HUES48 (cell line): ENCODE results near the gene HEATR5A.

Experiments used
- H3K27ac ChIP-seq: one replicate; pipeline ENCODE4 v1.7.0; 2013; ENCODE audit warnings: low read depth, low read length, inconsistent platforms
- H3K27me3 ChIP-seq: 2 replicates; pipeline ENCODE4 v1.6.1; 2013; ENCODE audit warnings: mild to moderate bottlenecking, low read length; ENCODE audit not compliant: control insufficient read depth, insufficient read depth
- H3K36me3 ChIP-seq: 2 replicates; pipeline ENCODE4 v1.6.1; 2013; ENCODE audit warnings: low read length; ENCODE audit not compliant: control insufficient read depth, insufficient read depth
- H3K4me1 ChIP-seq: 2 replicates; pipeline ENCODE4 v1.6.1; 2013; ENCODE audit warnings: mild to moderate bottlenecking, low read length; ENCODE audit not compliant: control insufficient read depth, insufficient read depth
- H3K4me3 ChIP-seq: 2 replicates; pipeline ENCODE4 v1.5.1; 2013; ENCODE audit warnings: mild to moderate bottlenecking, low read depth, low read length
- H3K9ac ChIP-seq: 2 replicates; pipeline ENCODE4 v1.6.1; 2013; ENCODE audit warnings: mild to moderate bottlenecking, low read depth, low read length, moderate library complexity
- H3K9me3 ChIP-seq: 2 replicates; pipeline ENCODE4 v1.6.1; 2013; ENCODE audit warnings: low read length; ENCODE audit not compliant: control insufficient read depth, insufficient read depth

The HEATR5A gene

DNA sequence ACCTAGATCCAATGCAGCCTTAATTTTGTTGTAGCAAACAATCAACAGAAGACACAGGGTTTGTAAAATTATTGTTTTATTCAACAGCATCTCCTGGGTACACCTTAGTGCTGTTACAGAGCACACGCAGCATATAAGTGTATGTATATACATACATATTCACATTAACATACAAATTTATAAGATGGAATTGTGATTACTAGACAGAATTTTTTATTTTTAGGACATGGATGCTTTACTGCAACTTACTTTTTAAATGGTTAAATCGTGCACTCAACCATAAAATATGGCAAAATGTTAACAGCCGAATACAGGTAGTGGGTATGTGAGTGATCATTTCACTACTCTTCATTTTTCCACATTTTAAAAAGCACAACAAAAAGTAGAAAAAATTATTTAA is 16.6 kb downstream of the HEATR5A start:
- H3K9ac ChIP-seq: no peak overlapping the region
- peaks cover 8% of the 10 kb centered on the region; the same call in 1 of the 2 replicates for H3K4me1 ChIP-seq
- H3K4me3 ChIP-seq: no peak overlapping the region
- no peaks in the 10 kb centered on the region for H3K27me3 ChIP-seq
- H3K9me3 ChIP-seq: no peaks in the 10 kb centered on the region
- H3K27ac ChIP-seq: no peak overlapping the region
- peaks cover 14% of the 10 kb centered on the region for H3K36me3 ChIP-seq

DNA sequence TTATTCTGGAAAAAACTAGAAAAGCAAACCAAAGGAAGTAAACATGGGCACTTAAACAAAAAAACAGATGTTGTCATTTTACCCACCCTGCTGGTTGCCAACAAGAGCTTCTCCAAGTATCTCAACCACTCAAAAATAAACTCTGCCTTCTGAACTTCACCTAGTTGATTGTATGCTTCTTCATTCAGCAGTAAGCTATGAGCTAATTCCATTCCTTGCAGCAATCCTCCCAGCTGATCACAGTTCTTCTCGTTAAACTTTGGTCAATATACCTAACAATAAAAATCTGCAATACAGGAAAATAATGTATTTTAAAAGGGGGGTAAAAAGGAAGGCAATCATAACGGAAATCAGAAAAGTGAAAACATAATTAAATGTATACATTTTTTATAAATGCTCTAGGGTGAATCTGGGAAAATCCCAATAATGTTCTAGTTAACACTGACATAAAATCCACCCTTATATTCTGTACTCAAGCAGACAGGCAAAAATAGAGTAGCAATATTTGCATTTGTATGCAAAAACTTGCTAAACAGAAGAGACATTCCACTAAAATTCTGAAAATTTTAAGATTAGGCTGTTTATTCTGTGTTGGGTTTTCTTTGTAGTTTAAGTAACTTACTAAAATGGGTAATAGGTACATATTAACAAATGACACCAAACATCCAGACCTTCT is 17.4 kb downstream of the HEATR5A start:
- no peak overlapping the region for H3K27ac ChIP-seq
- H3K9me3 ChIP-seq: no peaks in the 10 kb centered on the region
- H3K27me3 ChIP-seq: no peaks in the 10 kb centered on the region
- H3K4me3 ChIP-seq: no peak overlapping the region
- peaks cover 8% of the 10 kb centered on the region; the same call in 1 of the 2 replicates for H3K4me1 ChIP-seq
- peaks cover 22% of the 10 kb centered on the region for H3K36me3 ChIP-seq
- H3K9ac ChIP-seq: no peak overlapping the region

DNA sequence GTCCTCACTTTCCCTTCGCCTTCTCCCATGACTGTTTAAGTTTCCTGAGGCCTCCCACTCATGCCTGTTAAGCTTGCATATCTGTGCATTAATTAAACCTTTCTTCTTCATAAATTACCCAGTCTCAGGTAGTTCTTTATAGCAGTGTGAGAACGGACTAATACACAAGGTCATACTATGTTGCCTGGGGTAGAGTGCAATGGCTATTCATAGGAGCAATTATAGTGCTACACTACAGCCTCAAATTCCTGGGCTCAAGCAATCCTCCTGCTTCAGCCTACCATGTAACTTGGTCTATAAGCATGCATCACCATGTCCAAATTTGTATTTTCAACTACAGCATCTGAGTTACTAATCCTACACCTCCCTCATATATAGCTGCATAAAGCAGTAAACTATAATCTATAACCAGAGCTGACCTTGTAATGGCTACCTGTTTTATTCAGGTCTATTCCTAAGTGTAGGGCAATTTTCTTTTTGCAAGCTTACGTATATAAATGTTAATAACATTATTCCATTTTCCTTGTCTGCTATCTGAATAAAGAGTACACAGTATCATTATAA is 18.9 kb downstream of the HEATR5A start:
- H3K36me3 ChIP-seq: peaks cover 30% of the 10 kb centered on the region
- H3K9me3 ChIP-seq: no peaks in the 10 kb centered on the region
- H3K4me1 ChIP-seq: peaks cover 8% of the 10 kb centered on the region; the same call in 1 of the 2 replicates

DNA sequence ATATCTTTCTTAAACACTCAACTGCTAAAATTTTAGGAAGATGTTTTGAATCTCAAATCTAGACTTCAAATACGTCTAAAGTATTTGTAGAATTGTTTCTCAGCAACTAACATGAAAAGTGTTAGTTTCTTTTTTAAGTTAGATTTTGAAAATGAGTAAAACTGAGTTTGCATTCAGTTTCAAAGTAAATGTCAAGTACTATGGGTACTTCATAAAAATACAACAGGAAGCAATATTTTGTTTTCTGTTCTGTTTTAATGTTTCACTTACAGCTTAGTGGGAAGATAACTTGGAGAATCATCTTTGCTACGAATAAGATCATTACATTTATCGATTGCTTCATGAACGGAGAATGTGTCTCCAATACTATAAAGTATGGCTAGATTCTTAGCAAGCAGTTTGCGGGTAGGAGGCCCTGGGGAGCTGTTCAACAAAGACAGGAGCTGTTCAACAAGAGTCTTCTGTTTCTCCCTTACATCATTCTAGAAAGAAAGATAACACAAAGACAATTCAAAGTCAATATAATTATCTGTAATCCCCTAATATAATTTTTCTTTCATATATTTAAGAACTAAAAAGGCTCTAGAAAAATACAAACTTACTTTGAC is 20.2 kb downstream of the HEATR5A start:
- Histone ChIP-seq H3K27ac (no peak overlapping the region), H3K9me3 (no peaks in the 10 kb centered on the region), H3K4me1 (peaks cover 8% of the 10 kb centered on the region; the same call in 1 of the 2 replicates), H3K36me3 (peaks cover 33% of the 10 kb centered on the region), H3K9ac (no peak overlapping the region), H3K4me3 (no peak overlapping the region), H3K27me3 (no peaks in the 10 kb centered on the region)

More for the DNA sequence above, 18.9 kb downstream of the HEATR5A start:
- Histone ChIP-seq H3K4me3 (no peak overlapping the region), H3K9ac (no peak overlapping the region), H3K27ac (no peak overlapping the region), H3K27me3 (no peaks in the 10 kb centered on the region)

DNA sequence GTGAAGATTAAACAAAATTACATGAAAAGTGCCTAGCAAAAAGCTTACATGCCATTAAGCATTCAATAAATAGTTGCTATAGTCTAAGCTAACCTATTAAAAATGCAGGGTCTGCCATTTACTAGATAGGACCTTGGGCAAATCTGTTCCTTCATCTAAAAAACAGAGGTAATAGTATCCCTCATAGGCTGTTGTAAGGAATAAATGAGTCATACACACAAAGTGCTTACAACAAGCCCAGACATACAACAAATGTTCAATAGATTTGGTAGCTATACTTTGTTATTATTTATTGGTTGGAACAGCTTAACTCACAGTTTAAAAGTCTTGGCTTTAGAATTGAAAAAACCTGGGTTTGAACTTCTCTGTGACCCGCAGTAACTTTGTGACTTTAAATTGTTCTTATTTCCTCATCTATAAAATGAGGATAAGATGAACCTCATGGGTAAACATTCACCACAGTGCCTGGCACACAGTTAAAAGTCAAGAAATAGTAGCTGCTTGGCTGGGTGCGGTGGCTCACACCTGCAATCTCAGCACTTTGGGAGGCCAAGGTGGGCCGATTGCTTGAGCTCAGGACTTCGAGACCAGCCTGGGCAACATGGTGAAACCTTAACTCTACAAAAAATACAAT is 24.7 kb downstream of the HEATR5A start:
- H3K9ac ChIP-seq: no peak overlapping the region
- H3K4me3 ChIP-seq: no peak overlapping the region
- H3K27ac ChIP-seq: no peak overlapping the region
- H3K9me3 ChIP-seq: no peaks in the 10 kb centered on the region
- no peaks in the 10 kb centered on the region for H3K4me1 ChIP-seq
- H3K36me3 ChIP-seq: peaks cover 45% of the 10 kb centered on the region
- no peaks in the 10 kb centered on the region for H3K27me3 ChIP-seq

DNA sequence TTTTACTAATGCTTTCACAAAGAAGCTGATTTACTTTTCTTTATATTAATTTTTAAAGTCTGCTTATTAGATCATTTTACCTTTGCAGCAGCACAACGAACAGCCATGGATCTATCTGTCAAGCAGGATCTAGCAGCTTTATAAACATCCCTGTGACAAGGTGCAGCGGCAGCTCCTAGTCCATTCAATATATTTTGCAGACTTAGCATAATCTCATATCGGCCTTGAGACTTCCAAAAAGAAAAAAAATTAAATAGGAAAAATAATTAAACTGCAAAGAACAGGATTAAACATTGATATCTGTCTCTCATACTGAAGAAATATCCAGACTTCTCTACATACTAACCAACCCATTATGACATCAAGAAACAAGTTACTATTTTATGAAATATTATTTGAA is 25.2 kb downstream of the HEATR5A start:
- Histone ChIP-seq H3K36me3 (peaks cover 41% of the 10 kb centered on the region), H3K9me3 (no peaks in the 10 kb centered on the region), H3K4me1 (no peaks in the 10 kb centered on the region), H3K27ac (no peak overlapping the region), H3K4me3 (no peak overlapping the region), H3K9ac (no peak overlapping the region), H3K27me3 (no peaks in the 10 kb centered on the region)

DNA sequence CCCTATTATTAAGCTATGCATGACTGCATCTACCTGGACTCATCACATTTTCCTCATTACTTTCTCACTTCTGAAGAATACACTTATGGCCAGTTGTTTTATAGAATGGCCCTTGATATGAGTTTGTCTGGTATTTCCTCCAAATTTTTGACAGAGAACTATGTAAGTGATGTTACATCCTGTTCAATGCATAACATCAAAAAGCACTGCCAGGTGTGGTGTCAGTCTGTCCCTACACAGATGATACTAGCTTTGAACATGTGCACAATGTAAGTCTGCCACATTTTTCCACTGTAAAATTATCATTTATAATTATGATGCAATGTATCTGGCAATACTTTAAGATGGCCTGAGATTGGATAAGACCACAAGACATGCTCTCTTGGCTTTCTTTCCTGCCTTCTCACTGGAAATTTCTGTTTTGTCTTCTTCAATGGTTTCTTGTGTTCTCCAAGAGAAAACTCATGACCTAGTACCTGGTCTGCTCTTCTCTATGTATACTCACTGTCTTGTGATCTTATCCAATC is 28.3 kb downstream of the HEATR5A start:
- H3K27ac ChIP-seq: no peak overlapping the region
- no peak overlapping the region for H3K9ac ChIP-seq
- H3K27me3 ChIP-seq: no peaks in the 10 kb centered on the region
- no peaks in the 10 kb centered on the region for H3K9me3 ChIP-seq
- peaks cover 27% of the 10 kb centered on the region for H3K36me3 ChIP-seq
- H3K4me1 ChIP-seq: no peaks in the 10 kb centered on the region
- H3K4me3 ChIP-seq: no peak overlapping the region

DNA sequence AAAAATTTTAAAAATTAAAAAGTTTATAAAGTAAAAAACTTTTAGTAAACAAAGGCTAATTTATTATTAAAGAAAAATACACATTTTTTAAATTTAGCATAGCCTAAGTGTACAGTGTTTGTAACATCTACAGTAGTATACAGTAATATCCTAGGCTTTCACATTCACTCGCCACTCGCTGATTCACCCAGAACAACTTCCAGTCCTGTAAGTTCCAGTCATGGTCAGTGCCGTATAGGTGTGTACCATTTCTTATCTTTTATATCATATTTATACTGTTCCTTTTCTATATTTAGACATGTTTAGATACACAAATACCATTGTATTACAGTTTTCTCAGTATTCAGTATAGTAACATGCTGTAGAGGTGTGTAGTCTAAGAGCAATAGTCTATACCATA is 28.9 kb downstream of the HEATR5A start:
- no peak overlapping the region for H3K9ac ChIP-seq
- no peak overlapping the region for H3K27ac ChIP-seq
- H3K4me3 ChIP-seq: no peak overlapping the region
- H3K4me1 ChIP-seq: no peaks in the 10 kb centered on the region
- no peaks in the 10 kb centered on the region for H3K9me3 ChIP-seq
- H3K27me3 ChIP-seq: no peaks in the 10 kb centered on the region
- H3K36me3 ChIP-seq: peaks cover 24% of the 10 kb centered on the region

DNA sequence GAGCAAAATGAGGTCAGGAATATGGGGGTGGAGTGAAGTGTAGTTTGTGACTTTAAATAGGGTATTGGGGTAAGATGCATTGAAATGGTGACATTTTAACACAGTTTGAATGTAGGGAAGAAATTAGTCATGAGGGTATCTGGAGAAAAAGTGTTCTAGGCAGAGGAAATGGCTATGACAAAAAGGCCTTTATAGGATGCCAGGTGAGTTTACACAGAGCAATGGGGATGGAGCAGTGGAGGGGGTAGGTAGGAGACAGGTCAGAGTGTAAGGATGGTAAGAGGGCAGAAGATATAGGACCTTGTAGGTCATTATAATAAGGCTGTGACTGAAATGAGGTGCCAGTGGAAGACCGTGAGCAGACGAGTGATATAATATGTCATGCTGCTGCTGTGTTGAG is 30.4 kb downstream of the HEATR5A start:
- no peak overlapping the region for H3K9ac ChIP-seq
- no peaks in the 10 kb centered on the region for H3K9me3 ChIP-seq
- H3K4me3 ChIP-seq: no peak overlapping the region

DNA sequence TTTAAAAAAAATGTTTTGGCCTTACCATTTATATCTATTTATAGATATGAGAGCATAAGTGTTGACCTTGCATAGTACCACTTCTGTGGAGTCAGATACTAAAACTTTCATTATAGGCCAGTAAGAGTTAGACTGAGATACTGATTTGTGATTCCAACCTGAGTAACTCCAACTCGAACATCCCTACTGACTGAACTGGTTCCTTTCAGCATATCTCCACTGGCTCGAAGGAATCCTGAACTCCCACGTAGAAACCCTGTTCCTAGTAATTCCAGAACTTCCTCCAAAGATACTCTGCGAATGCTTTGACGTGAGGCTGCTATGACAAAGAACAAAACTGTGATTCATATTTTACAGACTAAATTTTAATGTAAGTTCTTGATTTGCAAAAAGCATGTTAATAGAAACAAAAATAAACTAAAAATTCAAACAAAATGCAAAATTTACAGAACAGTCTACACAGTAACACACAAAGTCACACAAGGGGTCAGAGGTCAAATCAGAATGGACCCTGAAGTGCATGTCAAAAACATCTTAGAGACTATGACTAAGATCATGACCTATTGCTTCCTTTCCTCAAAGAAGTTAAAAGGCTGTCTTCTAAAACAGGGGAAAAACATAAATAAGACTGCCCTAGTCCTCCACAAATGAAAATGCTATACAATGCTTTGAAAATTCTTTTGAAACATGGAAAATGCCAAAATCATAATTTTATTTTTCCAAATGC is 31.5 kb downstream of the HEATR5A start:
- H3K27me3 ChIP-seq: no peaks in the 10 kb centered on the region
- no peaks in the 10 kb centered on the region for H3K9me3 ChIP-seq
- H3K4me3 ChIP-seq: no peak overlapping the region
- no peak overlapping the region for H3K9ac ChIP-seq
- H3K36me3 ChIP-seq: peaks cover 26% of the 10 kb centered on the region
- no peak overlapping the region for H3K27ac ChIP-seq
- H3K4me1 ChIP-seq: no peaks in the 10 kb centered on the region

More for the DNA sequence above, 30.4 kb downstream of the HEATR5A start:
- H3K27ac ChIP-seq: no peak overlapping the region
- no peaks in the 10 kb centered on the region for H3K4me1 ChIP-seq
- peaks cover 27% of the 10 kb centered on the region for H3K36me3 ChIP-seq
- H3K27me3 ChIP-seq: no peaks in the 10 kb centered on the region
